Glutamatergic neuron (in vitro differentiated cells): ENCODE data around the gene RAE1. TPM values are rescaled to one million over a fixed set of nuclear protein-coding genes. Genes with fewer than 3 reads are reported as not detected.

Experiments used
- DNase-seq: peaks from one replicate; pipeline ENCODE4 v3.0.0; 2022
- H3K27ac Mint-ChIP-seq: one replicate; pipeline ENCODE4 v1.8.0; 2020; ENCODE audit warnings: mild to moderate bottlenecking, mixed read lengths, inconsistent platforms; ENCODE audit not compliant: unreplicated experiment
- H3K27me3 Mint-ChIP-seq: one replicate; pipeline ENCODE4 v1.8.0; 2020; ENCODE audit warnings: mild to moderate bottlenecking, moderate library complexity, mixed read lengths, inconsistent platforms; ENCODE audit not compliant: unreplicated experiment
- H3K36me3 Mint-ChIP-seq: one replicate; pipeline ENCODE4 v1.8.0; 2020; ENCODE audit warnings: mild to moderate bottlenecking, mixed read lengths, inconsistent platforms; ENCODE audit not compliant: unreplicated experiment
- H3K4me1 Mint-ChIP-seq: one replicate; pipeline ENCODE4 v1.8.0; 2020; ENCODE audit warnings: mild to moderate bottlenecking, low read depth, mixed read lengths, inconsistent platforms; ENCODE audit not compliant: unreplicated experiment
- H3K4me3 Mint-ChIP-seq: one replicate; pipeline ENCODE4 v1.8.0; 2020; ENCODE audit warnings: mild to moderate bottlenecking, mixed read lengths, inconsistent platforms; ENCODE audit not compliant: unreplicated experiment
- H3K9me3 Mint-ChIP-seq: one replicate; pipeline ENCODE4 v1.8.0; 2020; ENCODE audit warnings: mild to moderate bottlenecking, moderate library complexity, mixed read lengths, inconsistent platforms; ENCODE audit not compliant: unreplicated experiment
- total RNA-seq: library from RNA; stranded (reverse); fragmentation: NEBNext Ultra II Directional; extraction: Animal tissue kit (Norgen Biotek cat#: 25700); gene quantifications from one replicate; pipeline ENCODE4 v1.2.1, GENCODE V29; 2021; ENCODE audit not compliant: unreplicated experiment
- TF ChIP-seq, protein P1 (sequence below): fragments of 200-600 bp; sonication (generic); IDR thresholded peaks from one replicate; pipeline ENCODE4 v1.5.0; 2021; ENCODE audit not compliant: partially characterized antibody, unreplicated experiment

Gene RAE1
- total RNA-seq, 1 donor from 2014 or later, result 28.3 TPM

DNA sequence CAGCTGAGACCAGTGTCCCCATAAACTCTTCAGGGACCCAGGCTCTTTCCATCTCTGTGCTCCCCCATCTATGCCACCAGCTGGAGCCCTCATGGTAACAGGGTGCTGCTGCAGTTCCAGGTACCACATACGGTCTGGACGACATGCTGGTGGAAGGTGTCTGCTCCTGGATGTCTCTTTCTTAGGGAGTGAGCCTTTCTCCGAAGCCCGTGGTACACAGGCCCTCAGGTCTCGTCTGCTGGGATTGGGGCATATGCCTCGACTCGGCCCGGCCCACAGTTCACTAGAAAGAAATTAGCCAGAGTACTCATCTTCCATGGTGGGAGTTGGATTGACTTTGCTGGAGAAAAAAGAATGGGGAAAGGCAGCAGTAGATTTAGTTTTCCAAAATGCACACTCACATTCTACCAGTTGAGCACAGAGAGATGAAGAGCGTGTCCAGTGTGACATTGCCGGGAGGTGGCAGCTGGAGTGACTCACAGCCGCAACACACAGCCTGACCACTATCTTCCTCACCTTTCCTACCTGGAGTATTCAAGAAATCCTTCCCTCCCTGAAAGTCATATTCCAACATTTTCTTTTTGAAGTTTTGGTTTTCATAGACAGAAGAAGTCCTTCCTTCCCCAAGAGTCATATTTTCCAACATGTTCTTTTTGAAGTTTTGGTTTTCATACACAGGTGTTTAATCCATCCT lies 40.1 kb upstream of the RAE1 start:
- no peak overlapping the region for H3K27ac Mint-ChIP-seq
- peaks cover 9% of the 10 kb centered on the region for H3K4me1 Mint-ChIP-seq
- no peak overlapping the region for H3K4me3 Mint-ChIP-seq
- H3K27me3 Mint-ChIP-seq, result peaks cover 2% of the 10 kb centered on the region
- TF ChIP-seq, protein P1, sequence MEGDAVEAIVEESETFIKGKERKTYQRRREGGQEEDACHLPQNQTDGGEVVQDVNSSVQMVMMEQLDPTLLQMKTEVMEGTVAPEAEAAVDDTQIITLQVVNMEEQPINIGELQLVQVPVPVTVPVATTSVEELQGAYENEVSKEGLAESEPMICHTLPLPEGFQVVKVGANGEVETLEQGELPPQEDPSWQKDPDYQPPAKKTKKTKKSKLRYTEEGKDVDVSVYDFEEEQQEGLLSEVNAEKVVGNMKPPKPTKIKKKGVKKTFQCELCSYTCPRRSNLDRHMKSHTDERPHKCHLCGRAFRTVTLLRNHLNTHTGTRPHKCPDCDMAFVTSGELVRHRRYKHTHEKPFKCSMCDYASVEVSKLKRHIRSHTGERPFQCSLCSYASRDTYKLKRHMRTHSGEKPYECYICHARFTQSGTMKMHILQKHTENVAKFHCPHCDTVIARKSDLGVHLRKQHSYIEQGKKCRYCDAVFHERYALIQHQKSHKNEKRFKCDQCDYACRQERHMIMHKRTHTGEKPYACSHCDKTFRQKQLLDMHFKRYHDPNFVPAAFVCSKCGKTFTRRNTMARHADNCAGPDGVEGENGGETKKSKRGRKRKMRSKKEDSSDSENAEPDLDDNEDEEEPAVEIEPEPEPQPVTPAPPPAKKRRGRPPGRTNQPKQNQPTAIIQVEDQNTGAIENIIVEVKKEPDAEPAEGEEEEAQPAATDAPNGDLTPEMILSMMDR, result no peak
- peaks cover 2% of the 10 kb centered on the region for H3K9me3 Mint-ChIP-seq
- DNase-seq, result no peak
- peaks cover 2% of the 10 kb centered on the region for H3K36me3 Mint-ChIP-seq

DNA sequence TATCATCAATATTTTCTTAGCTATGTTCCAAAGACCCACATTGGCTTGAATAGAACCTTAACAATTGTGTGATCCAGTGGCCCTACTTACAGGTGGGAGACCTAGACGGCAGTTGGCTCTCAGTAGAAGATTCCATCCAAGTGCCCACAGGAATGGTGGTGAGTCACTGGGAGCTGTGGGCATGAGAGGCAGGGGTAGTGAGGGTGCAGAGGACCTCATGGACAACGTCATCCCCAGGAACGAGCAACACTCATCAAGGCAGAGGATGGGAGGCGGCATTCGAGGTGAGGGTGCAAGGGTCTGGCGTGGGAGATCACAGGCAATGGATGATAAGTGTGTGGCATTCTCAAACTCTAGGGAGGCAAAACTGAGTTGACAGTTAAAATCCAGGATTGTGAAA lies 38.9 kb upstream of the RAE1 start:
- H3K27ac Mint-ChIP-seq, result no peak overlapping the region
- H3K36me3 Mint-ChIP-seq, result no peaks in the 10 kb centered on the region
- no peak overlapping the region for H3K4me3 Mint-ChIP-seq
- DNase-seq, result no peak
- peaks cover 8% of the 10 kb centered on the region for H3K4me1 Mint-ChIP-seq
- peaks cover 2% of the 10 kb centered on the region for H3K27me3 Mint-ChIP-seq
- TF ChIP-seq, protein P1, result no peak
- H3K9me3 Mint-ChIP-seq, result peaks cover 2% of the 10 kb centered on the region

DNA sequence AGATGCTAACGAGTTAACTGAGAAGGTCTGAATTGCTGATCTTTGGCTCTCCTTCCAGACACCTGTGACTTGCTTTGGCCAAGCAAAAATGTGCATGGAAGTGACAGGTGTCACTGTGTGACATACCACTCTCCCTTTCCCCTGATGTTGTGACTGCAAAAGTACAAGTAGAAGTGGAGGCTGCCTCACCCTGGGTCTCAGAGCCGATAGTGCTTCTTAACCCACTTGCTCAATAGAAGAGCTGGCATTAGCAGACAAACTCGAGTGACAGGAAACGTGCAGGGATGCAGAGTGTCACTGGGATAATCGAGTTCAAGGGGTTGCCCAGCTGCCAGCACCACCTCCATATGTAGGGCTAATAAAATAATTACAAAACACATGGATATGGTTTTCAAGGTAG lies 37.8 kb upstream of the RAE1 start:
- Mint-ChIP-seq H3K27me3 (peaks cover 2% of the 10 kb centered on the region), H3K9me3 (peaks cover 2% of the 10 kb centered on the region), H3K27ac (no peak overlapping the region), H3K4me1 (peaks cover 5% of the 10 kb centered on the region), H3K4me3 (no peak overlapping the region), H3K36me3 (no peaks in the 10 kb centered on the region)
- DNase-seq, result no peak
- TF ChIP-seq, protein P1, result no peak

DNA sequence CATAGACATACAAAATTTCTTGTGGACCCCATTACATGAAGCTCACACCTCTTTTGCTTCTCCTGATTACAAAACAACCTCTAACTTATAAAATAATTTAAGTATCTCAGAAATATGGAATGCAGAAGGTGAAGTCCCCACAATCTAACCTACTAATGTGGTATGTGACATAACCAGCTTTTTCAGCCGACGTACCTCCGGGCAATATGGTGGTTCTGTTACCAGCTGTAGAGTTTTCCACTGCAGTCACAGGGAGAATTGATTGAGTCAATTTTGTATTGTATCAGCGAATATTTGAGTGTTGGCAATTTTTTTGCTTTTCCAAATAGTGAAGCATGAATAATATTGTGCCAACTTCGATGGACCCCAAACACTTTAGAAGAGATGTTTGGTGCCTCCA lies 37.1 kb upstream of the RAE1 start:
- no peak overlapping the region for H3K4me3 Mint-ChIP-seq
- no peak for DNase-seq
- TF ChIP-seq, protein P1, result no peak
- no peaks in the 10 kb centered on the region for H3K27me3 Mint-ChIP-seq
- H3K36me3 Mint-ChIP-seq, result no peaks in the 10 kb centered on the region
- peaks cover 2% of the 10 kb centered on the region for H3K9me3 Mint-ChIP-seq
- peaks cover under 1% of the 10 kb centered on the region for H3K4me1 Mint-ChIP-seq
- no peak overlapping the region for H3K27ac Mint-ChIP-seq

DNA sequence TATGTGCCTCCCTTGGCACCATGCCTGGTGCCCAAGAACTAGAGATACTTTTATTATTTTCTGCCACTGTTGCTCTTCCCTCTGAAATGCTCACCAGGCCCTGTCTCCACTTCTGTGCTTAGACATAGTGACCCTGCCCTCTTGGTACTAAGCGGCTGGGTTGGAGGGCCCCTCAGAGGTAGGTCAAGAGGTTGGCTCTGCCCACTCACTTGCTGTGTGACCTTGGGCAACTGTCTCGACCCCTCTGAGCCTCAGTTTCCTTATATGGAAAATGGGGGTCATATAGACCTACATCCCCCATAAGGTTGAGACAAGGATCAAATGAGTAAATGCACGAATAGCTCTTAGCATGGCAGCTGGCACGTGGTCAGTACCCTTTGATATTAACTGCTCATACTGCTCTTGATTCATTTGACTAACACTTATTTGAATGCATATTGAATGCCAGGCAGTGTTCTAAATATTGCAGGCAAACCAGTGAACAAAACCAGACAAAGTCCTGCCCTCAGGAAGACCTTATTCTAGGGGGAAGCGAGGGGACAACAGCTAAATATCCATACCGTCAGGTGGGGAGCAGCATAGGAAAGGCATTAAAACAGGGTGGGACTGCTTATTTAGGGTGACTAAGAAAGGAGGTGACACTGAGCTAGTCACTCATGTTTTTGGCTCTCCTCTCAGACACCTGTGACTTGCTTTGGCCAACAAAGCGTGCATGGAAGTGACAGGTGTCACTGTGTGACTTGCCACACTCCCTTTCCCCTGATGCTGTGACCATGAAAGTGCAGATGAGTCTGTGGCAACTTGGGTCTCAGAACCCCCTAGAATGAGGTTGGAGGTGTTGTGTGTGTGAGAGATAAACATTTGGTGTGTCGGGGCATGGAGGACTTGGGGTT lies 35.7 kb upstream of the RAE1 start:
- H3K9me3 Mint-ChIP-seq, result no peaks in the 10 kb centered on the region
- no peak overlapping the region for H3K27ac Mint-ChIP-seq
- TF ChIP-seq, protein P1, result no peak
- no peak for DNase-seq
- H3K27me3 Mint-ChIP-seq, result no peaks in the 10 kb centered on the region
- H3K36me3 Mint-ChIP-seq, result no peaks in the 10 kb centered on the region
- H3K4me1 Mint-ChIP-seq, result no peaks in the 10 kb centered on the region
- H3K4me3 Mint-ChIP-seq, result no peak overlapping the region
